ENCODE results near the gene FGF9. TPM values are rescaled to one million over a fixed set of nuclear protein-coding genes. Genes with fewer than 3 reads are reported as not detected.

Gene FGF9
- polyA plus RNA-seq, 1 donor = 14.3 TPM

Other genes starting within 250 kb of the FGF9 start
- 32.9 TPM for gene ZDHHC20, start 211.8 kb upstream of the FGF9 start, polyA plus RNA-seq (ENCODE audit: insufficient read length)
- gene MICU2, start 66.9 kb upstream of the FGF9 start, polyA plus RNA-seq (ENCODE audit: insufficient read length) = 63.7 TPM